ENCODE data around the gene LRRC8E.
"Not testable (repeated sequence)": the region's sequence is repeated elsewhere in the genome, so short reads cannot be mapped to it uniquely, and the experiment has no call there.

Gene LRRC8E

GRCh38 chr19:7920519-7921301, 32.4 kb downstream of the LRRC8E start:
- peak; percentile 61 for DNase-seq (ENCODE audit: low read depth)

GRCh38 chr19:7921302-7921966, 33.1 kb downstream of the LRRC8E start:
- DNase-seq (ENCODE audit: low read depth) = no peak

DNA sequence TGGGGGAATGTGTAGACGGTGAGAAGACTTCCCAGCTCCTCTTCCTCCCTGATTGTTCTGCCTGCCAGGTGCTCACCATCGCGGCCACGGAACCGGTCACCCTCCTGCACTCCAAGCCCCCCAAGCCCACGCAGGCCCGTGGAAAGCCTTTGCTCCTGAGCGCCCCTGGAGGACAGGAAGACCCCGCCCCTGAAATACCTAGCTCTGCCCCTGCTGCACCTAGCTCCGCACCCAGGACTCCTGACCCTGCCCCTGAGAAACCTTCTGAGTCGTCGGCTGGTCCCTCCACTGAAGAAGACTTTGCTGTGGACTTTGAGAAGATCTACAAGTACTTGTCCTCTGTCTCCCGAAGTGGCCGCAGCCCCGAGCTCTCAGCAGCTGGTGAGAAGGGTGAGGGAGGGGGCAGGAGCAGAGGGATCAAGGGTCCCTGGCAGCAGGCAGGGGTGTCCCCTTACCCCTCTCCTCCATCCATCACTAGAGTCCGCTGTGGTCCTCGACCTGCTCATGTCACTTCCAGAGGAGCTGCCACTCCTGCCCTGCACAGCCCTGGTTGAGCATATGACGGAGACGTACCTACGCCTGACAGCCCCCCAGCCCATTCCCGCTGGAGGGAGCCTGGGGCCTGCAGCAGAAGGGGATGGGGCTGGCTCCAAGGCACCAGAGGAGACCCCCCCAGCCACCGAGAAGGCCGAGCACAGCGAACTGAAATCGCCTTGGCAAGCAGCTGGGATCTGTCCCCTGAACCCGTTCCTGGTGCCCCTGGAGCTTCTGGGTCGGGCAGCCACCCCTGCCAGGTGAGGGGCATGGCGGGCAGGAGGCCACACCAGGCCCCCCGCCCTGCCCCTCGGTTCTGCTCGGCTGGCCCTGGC, 33.9 kb downstream of the LRRC8E start:
- no peak for DNase-seq (ENCODE audit: low read depth)

DNA sequence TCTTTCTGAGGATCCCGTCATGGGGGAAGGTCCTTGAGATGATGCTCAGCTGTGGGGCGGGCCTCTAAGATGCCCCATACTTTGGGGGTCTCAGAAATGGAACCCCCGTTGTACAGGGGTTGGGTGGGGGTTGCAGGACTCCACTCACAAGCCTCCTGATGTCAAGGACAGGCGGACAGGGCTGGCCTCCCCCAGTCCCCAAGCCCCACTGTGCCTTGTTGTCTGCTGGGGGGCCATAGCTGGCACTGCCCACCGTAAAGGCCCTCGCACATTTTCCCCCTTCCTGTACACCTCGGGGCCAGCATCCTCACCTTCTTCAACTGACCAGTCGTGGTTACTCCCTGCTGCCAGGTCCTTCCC, 34.5 kb downstream of the LRRC8E start:
- no peak for DNase-seq (ENCODE audit: low read depth)

DNA sequence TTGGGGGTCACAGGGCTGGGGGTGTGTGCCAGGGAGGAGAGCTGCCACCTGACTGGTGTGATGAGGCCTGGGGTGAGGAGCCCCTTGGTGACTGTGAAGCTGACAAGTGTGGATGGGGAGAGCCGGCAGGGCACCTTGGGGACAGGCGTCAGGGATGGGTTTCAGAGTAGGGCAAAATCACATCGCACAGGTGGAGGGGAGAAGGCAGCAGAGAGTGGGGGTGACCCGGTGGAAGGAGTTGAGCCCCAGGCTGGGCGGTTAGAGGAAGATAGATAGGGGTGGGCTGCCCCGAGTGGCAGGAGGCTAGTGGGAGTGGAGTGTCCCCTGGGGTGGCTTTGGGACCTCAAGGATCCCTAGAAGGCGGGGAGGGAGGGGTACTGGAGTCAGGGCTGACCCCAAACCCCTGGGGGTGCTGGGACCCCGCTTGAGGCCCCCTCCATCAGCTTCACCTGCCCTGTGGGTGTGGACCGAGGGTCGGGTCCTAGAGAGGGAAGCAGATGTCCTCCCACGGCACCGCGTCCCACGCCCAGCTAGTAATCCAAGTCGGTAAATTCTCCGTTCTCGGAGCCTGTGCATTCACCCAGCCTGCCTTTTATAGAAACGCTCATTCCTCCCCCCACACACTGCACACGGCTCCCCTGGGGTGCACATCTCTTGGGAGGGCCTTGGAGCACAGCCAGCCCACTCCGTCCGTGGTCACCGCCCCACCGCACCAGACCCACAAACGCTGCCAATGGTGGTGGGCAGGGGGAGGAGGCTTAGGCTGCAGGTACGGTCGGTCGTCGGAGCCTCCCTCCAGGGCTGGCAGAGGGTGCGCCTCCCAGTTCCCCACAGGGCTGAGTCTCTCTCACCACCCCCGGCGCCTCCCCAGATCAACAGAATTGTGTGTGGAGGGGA, 35.2 kb downstream of the LRRC8E start:
- DNase-seq (ENCODE audit: low read depth) = no peak

DNA sequence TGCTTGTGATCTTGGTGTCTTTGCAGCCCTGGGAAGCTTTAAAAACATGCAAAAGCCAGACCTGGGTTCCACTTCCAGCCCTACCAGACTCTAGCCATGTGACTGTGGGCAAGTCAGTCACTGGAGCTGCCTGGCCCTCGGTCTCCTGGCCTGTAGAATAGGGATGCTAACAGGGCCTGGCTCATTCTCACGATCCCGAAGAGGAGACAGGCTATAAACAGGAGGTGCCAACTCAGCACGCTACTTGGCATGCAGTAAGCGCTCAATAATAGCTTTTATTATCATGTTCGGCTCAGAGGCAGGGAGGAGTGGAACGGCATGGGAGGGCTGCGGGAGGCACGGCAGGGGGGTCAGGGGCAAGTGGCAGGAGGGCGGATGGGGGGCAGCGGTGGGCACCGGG, 35.9 kb downstream of the LRRC8E start:
- no peak for DNase-seq (ENCODE audit: low read depth)

DNA sequence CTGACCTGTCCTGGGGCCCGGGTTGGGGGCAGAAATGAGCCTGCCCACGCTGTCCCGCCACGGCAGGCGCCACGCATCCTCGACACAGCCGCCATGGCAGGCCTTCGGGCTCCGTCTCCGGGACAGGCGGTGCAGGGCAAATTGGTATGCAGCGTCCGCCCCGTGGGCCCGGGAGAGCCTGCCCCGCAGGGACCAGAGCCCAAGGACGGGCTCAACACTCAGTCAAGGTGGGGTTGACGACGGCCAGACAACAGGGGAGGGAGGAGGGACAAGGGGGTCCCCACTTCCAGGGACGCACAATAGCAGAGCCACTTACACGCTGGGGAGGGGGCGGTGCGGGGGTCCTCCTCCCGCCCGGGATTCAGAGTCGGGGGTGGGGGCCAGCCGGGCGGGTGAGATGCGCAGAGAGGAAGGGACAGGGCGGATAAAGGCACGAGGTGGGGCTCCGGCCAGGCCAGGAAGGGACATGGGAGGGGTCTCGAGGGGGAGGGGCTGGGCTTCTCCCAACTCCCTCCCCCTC, 36.4 kb downstream of the LRRC8E start:
- DNase-seq (ENCODE audit: low read depth) = no peak

GRCh38 chr19:7925171-7925851, 37.0 kb downstream of the LRRC8E start:
- DNase-seq (ENCODE audit: low read depth) = no peak

GRCh38 chr19:7926021-7926726, 37.9 kb downstream of the LRRC8E start, which contains the start of gene CTXN1:
Gene CTXN1, minus strand, starts transcription at chr19:7926135. Its CDS starts 597 bp downstream, at chr19:7925538.
- DNase-seq (ENCODE audit: low read depth) = no peak

GRCh38 chr19:7926727-7927604, 38.7 kb downstream of the LRRC8E start:
- no peak for DNase-seq (ENCODE audit: low read depth)

- no peak for DNase-seq (ENCODE audit: low read depth)
Measured at GRCh38 chr19:7927605-7928333, 39.5 kb downstream of the LRRC8E start.

DNA sequence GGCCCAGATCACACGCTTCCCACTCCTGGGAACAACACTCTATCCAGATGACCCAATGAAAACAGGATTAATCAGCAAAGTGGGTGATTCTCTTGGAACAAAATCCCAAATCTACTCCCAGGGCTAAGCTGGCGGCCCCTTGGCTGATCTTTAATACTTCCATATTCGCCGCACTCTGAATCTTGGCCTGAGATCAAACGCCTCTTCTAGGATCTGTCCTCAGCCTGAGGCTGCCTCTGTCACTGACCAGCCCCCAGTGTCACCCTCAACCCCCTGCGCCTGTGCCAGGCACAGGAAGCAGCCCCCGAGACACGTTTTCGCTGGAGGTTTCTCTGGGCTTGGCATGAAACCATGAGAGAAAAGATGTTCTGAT, 40.0 kb downstream of the LRRC8E start:
- DNase-seq (ENCODE audit: low read depth) = no peak

GRCh38 chr19:7928741-7929701, 40.7 kb downstream of the LRRC8E start:
- DNase-seq (ENCODE audit: low read depth) = peak; percentile 77

DNA sequence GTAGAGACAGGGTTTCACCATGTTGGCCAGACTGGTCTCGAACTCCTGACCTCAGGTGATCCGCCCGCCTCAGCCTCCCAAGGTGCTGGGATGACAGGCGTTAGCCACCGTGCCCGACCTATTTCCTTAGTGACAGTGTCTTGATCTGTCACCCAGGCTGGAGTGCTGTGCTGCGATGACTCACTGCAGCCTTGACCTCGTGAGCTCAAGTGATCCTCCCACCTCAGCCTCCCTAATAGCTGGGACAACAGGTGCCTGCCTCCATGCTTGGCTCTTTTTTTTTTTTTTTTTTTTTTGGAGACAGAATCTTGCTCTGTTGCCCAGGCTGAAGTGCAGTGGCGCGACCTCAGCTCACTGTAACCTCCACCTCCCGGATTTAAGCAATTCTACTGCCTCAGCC, 41.7 kb downstream of the LRRC8E start:
- not testable (repeated sequence) for DNase-seq (ENCODE audit: low read depth)

- DNase-seq (ENCODE audit: low read depth) = no peak
Measured at GRCh38 chr19:7930765-7931164, 42.5 kb downstream of the LRRC8E start.

DNA sequence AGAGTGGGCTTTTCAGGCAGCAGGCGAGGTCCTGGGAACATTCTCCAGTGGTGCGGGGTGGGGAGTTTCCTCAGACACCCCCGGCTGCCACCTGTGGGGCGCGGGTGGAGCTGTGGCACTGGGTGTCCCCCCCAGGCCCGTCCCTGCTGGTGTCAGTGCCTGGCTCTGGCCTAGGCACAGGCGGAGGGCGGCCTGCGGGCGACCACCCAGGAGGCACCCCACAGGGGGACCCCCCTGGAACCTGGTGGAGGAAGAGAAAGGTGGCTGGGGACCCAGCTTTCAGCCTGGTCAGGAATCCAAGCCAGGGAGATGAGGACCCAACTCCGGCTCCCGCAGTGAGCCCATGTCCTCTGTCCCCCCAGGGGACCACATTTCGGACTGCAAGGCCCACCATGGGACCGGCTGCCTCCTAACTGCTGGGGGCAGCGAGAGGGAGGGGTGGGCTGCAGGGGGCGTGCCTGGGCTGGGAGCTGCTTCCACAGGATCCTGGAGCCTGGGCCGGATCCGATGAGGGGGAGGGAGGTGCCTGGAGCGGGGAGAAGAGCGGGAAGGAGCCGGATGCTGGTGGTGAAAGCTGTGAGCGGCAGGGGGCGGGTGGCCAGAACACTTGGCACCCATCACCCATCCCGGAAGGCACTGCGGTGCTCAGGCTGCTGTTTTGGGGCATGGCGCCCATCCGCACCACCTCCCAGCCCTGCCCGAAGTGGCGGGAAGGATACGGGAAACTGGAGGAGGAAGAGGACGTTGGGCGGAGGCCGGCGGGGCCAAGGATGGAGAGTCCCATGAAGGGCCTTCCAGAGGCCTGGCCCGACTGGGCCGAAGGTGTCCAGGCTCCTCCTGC, 43.1 kb downstream of the LRRC8E start:
- DNase-seq (ENCODE audit: low read depth) = no peak

Measured in GM04503 (cell line).